Ishikawa (cell line): ENCODE data around the gene TSPAN18.

Experiments used
- CEBPB ChIP-seq: IDR thresholded peaks from 2 replicates; pipeline ENCODE4 v1.6.1; 2012
- CREB1 ChIP-seq: IDR thresholded peaks from 2 replicates; pipeline ENCODE4 v1.6.1; 2012; ENCODE audit warnings: low read depth
- EGR1 ChIP-seq: IDR thresholded peaks from 2 replicates; pipeline ENCODE4 v1.6.1; 2012
- EP300 ChIP-seq: IDR thresholded peaks from 2 replicates; pipeline ENCODE4 v1.6.1; 2012; ENCODE audit warnings: borderline replicate concordance
- FOXM1 ChIP-seq: IDR thresholded peaks from 2 replicates; pipeline ENCODE4 v1.6.1; 2012; ENCODE audit warnings: low read depth, borderline replicate concordance
- NFIC ChIP-seq: IDR thresholded peaks from 2 replicates; pipeline ENCODE4 v1.6.1; 2012
- RAD21 ChIP-seq: IDR thresholded peaks from 2 replicates; pipeline ENCODE4 v1.6.1; 2012; ENCODE audit warnings: low read depth
- TAF1 ChIP-seq: IDR thresholded peaks from 2 replicates; pipeline ENCODE4 v1.6.1; 2012; ENCODE audit warnings: low read depth, mild to moderate bottlenecking
- TCF12 ChIP-seq: IDR thresholded peaks from 2 replicates; pipeline ENCODE4 v1.6.1; 2012; ENCODE audit warnings: low read depth
- TEAD4 ChIP-seq: IDR thresholded peaks from 2 replicates; pipeline ENCODE4 v1.6.1; 2012
- YY1 ChIP-seq: IDR thresholded peaks from 2 replicates; pipeline ENCODE4 v1.6.1; 2012; ENCODE audit warnings: low read depth
- ZBTB7A ChIP-seq: IDR thresholded peaks from 2 replicates; pipeline ENCODE4 v1.6.1; 2012; ENCODE audit warnings: low read depth
- TF ChIP-seq, protein P1 (sequence below): IDR thresholded peaks from 2 replicates; pipeline ENCODE4 v1.6.1; 2012; ENCODE audit warnings: low read depth, mild to moderate bottlenecking
- TF ChIP-seq, protein P2 (sequence below): IDR thresholded peaks from 2 replicates; pipeline ENCODE4 v1.6.1; 2012
- TF ChIP-seq, protein P3 (sequence below): IDR thresholded peaks from 2 replicates; pipeline ENCODE4 v1.6.1; 2012

TSPAN18 gene

DNA sequence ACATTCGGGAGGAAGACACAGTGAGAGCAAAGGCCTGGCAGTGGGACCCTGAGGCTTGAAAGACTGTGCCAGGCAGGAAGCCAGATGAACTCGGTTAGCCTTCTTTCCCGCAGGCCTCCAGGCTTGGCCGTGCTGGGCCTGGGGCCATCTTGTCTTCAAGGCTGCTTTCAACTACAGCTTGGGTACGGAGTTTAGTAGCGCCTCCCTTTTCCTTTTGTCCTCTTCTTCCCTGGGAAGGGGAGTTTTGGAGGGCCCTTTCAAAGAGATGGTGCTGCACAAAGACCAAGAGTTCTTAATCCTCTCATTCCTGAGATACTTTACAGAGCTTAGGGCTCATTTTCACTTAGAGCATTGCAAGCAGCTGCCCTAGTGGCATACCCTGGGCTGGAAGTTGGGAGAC, 136.5 kb downstream of the TSPAN18 start:
- no peak for TF ChIP-seq EGR1
- TF ChIP-seq ZBTB7A, result no peak
- no peak for TF ChIP-seq TCF12
- no peak for TF ChIP-seq YY1
- no peak for TF ChIP-seq FOXM1
- TF ChIP-seq EP300, result no peak
- TF ChIP-seq, protein P1, sequence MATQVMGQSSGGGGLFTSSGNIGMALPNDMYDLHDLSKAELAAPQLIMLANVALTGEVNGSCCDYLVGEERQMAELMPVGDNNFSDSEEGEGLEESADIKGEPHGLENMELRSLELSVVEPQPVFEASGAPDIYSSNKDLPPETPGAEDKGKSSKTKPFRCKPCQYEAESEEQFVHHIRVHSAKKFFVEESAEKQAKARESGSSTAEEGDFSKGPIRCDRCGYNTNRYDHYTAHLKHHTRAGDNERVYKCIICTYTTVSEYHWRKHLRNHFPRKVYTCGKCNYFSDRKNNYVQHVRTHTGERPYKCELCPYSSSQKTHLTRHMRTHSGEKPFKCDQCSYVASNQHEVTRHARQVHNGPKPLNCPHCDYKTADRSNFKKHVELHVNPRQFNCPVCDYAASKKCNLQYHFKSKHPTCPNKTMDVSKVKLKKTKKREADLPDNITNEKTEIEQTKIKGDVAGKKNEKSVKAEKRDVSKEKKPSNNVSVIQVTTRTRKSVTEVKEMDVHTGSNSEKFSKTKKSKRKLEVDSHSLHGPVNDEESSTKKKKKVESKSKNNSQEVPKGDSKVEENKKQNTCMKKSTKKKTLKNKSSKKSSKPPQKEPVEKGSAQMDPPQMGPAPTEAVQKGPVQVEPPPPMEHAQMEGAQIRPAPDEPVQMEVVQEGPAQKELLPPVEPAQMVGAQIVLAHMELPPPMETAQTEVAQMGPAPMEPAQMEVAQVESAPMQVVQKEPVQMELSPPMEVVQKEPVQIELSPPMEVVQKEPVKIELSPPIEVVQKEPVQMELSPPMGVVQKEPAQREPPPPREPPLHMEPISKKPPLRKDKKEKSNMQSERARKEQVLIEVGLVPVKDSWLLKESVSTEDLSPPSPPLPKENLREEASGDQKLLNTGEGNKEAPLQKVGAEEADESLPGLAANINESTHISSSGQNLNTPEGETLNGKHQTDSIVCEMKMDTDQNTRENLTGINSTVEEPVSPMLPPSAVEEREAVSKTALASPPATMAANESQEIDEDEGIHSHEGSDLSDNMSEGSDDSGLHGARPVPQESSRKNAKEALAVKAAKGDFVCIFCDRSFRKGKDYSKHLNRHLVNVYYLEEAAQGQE, result no peak
- TF ChIP-seq, protein P2, sequence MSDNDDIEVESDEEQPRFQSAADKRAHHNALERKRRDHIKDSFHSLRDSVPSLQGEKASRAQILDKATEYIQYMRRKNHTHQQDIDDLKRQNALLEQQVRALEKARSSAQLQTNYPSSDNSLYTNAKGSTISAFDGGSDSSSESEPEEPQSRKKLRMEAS, result no peak
- no peak for TF ChIP-seq CREB1
- TF ChIP-seq NFIC, result no peak
- no peak for TF ChIP-seq TAF1
- TF ChIP-seq, protein P3, sequence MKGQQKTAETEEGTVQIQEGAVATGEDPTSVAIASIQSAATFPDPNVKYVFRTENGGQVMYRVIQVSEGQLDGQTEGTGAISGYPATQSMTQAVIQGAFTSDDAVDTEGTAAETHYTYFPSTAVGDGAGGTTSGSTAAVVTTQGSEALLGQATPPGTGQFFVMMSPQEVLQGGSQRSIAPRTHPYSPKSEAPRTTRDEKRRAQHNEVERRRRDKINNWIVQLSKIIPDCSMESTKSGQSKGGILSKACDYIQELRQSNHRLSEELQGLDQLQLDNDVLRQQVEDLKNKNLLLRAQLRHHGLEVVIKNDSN, result no peak
- TF ChIP-seq RAD21, result no peak
- TF ChIP-seq CEBPB, result no peak

DNA sequence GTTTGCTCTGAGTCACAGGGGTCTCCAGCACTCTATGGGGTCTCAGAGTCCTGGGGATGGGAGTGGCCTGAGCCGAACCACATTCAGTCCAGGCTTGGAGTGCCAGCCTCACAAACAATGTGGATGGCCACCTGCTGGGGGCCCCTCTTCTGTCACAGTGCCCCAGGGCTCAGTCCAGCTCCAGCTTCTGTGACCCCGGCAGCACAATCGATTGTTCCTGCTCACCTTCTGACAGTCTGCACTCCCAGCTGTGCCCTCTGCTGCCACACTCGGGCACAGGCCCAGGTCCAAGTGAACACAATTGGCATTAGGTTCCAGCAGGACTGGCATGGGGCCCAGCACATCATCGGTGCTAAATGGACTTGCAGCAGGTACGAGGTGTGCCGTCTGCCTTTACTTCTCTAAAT, 139.1 kb downstream of the TSPAN18 start:
- TF ChIP-seq TAF1 (no peak), NFIC (peak; percentile 63), CEBPB (no peak), TCF12 (no peak), YY1 (no peak), RAD21 (peak; percentile 18; the same call in 1 of the 2 replicates), EGR1 (no peak), TEAD4 (no peak), FOXM1 (no peak), CREB1 (no peak), ZBTB7A (peak; percentile 55; the same call in 1 of the 2 replicates), EP300 (no peak)
- TF ChIP-seq, protein P2, result no peak
- TF ChIP-seq, protein P1, result no peak
- TF ChIP-seq, protein P3, result no peak

DNA sequence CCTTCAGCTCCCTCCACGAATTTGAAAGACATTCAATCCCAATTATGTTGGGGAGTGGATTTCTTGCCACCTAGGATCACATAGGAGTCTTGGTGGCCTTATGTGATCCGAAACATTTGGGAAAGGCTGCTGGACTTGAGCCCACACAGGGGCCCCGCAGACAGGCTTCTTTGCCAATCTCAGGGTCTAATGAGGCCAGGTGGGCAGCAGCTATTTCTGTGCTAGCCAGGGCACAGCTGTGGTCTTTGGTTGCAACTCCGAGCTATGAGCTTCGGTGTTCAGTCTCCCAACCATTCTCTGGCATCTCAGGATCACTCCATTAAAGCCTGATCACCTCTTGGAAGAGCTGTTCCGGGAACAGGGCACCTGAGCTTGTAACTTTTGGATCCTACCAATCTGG, 139.5 kb downstream of the TSPAN18 start:
- TF ChIP-seq TEAD4, result no peak
- no peak for TF ChIP-seq TCF12
- TF ChIP-seq YY1, result no peak
- no peak for TF ChIP-seq RAD21
- no peak for TF ChIP-seq EGR1
- TF ChIP-seq, protein P3, result no peak
- no peak for TF ChIP-seq FOXM1
- no peak for TF ChIP-seq NFIC
- no peak for TF ChIP-seq TAF1

DNA sequence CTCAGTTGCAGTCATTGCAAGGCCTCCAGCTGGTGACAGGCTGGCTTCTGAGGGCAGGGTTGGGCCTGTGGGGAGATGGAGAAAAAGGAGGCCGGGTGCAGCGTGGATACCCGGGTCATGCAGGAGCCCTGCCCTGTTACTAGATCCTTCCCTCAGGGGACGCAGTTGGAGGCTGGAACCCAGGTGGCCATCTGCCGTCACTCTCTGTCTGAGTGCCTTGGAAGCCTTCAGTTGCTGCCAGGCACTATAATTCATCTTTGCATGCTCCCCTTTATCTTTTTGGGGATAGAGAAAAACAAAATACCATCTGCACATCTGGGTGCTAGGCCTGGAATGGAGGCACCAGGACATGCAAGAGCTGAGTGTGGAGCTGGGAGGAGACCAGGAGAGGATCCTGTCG, 141.3 kb downstream of the TSPAN18 start:
- no peak for TF ChIP-seq ZBTB7A
- TF ChIP-seq YY1, result no peak
- TF ChIP-seq, protein P3, result no peak
- TF ChIP-seq, protein P2, result no peak
